Thoracic aorta (tissue), 2 donors: ENCODE results near the gene CDKN2AIP. TPM values are rescaled to one million over a fixed set of nuclear protein-coding genes. Genes with fewer than 3 reads are reported as not detected.
A peak's percentile ranks its signal among the peaks of the same experiment; 100 is the strongest.
"Not testable (repeated sequence)": the region's sequence is repeated elsewhere in the genome, so short reads cannot be mapped to it uniquely, and the experiment has no call there.

Source experiments
- ATAC-seq: fragments of 150-250 bp; one replicate; pipeline ENCODE4 v1.8.0; 2017; ENCODE audit warnings: low read depth; ENCODE audit not compliant: insufficient number of reproducible peaks, low FRiP score
- DNase-seq: peaks from one replicate; pipeline ENCODE4 v3.0.0-alpha.2; 2020; ENCODE audit warnings: low spot score
- H3K27ac ChIP-seq, 2 donors: fragments of 200-600 bp; sonication (generic); 1 replicate in 1 of 2; 2 replicates in 1 of 2; pipeline ENCODE4 v1.5.1; 2016; ENCODE audit warnings: mild to moderate bottlenecking in 2 of 2, moderate library complexity in 2 of 2
- H3K27me3 ChIP-seq: fragments of 200-600 bp; sonication (generic); replicated peaks from 2 replicates; pipeline ENCODE4 v1.6.0; 2016; ENCODE audit warnings: mild to moderate bottlenecking; ENCODE audit not compliant: insufficient read depth
- H3K36me3 ChIP-seq: fragments of 200-600 bp; sonication (generic); one replicate; pipeline ENCODE4 v1.5.1; 2016
- H3K4me1 ChIP-seq, 2 donors: fragments of 200-600 bp; sonication (generic); 1 replicate in 1 of 2; 2 replicates in 1 of 2; pipeline versions ENCODE4 v1.5.1 to v1.6.0; 2016; ENCODE audit warnings: low read depth in 2 of 2, mild to moderate bottlenecking in 1 of 2; ENCODE audit not compliant: control insufficient read depth in 1 of 2
- H3K4me3 ChIP-seq: fragments of 200-600 bp; sonication (generic); 2 replicates; pipeline ENCODE4 v1.5.1; 2016; ENCODE audit warnings: mild to moderate bottlenecking
- H3K9me3 ChIP-seq: fragments of 200-600 bp; sonication (generic); 2 replicates; pipeline ENCODE4 v1.5.1; 2016
- total RNA-seq, 2 donors: library from RNA; depleted of rRNA; stranded (reverse); fragments of >200 nt; gene quantifications; one replicate each; pipeline versions ENCODE4 v1.1.0 to v1.2.3, GENCODE V29; 2016
- TF ChIP-seq, protein P1 (sequence below): fragments of 200-600 bp; sonication (generic); IDR thresholded peaks from one replicate; pipeline ENCODE4 v1.5.1; 2019; ENCODE audit warnings: antibody characterized with exemption

Gene CDKN2AIP
- total RNA-seq, 2 donors from 2014 or later: 12.9 to 20.5 TPM

DNA sequence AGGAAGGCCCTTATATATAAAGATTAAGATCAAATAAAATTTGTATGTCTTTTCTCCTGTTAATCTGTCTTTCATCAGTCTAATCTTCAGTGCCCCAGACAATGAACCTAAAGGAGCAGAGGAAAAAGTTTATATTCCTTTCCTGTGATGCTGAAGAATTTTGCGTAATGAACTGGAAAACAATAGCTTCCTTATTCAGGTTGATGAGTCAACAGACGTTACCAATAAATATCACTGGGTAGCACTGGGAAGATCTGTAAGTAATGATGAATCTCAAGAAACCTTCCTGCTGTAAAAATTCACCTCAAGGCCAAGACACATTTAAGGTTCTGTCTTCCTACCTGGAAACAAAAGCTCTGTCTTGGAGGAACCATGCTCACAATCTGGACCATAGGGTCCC is 25.5 kb downstream of the CDKN2AIP start:
- Histone ChIP-seq H3K4me3 (no peak overlapping the region), H3K27me3 (no peaks in the 10 kb centered on the region), H3K27ac (no peak overlapping the region), H3K36me3 (no peaks in the 10 kb centered on the region), H3K9me3 (no peaks in the 10 kb centered on the region), H3K4me1 (no peaks in the 10 kb centered on the region)
- DNase-seq (no peak), ATAC-seq (no peak)
- TF ChIP-seq, protein P1, sequence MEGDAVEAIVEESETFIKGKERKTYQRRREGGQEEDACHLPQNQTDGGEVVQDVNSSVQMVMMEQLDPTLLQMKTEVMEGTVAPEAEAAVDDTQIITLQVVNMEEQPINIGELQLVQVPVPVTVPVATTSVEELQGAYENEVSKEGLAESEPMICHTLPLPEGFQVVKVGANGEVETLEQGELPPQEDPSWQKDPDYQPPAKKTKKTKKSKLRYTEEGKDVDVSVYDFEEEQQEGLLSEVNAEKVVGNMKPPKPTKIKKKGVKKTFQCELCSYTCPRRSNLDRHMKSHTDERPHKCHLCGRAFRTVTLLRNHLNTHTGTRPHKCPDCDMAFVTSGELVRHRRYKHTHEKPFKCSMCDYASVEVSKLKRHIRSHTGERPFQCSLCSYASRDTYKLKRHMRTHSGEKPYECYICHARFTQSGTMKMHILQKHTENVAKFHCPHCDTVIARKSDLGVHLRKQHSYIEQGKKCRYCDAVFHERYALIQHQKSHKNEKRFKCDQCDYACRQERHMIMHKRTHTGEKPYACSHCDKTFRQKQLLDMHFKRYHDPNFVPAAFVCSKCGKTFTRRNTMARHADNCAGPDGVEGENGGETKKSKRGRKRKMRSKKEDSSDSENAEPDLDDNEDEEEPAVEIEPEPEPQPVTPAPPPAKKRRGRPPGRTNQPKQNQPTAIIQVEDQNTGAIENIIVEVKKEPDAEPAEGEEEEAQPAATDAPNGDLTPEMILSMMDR: no peak

DNA sequence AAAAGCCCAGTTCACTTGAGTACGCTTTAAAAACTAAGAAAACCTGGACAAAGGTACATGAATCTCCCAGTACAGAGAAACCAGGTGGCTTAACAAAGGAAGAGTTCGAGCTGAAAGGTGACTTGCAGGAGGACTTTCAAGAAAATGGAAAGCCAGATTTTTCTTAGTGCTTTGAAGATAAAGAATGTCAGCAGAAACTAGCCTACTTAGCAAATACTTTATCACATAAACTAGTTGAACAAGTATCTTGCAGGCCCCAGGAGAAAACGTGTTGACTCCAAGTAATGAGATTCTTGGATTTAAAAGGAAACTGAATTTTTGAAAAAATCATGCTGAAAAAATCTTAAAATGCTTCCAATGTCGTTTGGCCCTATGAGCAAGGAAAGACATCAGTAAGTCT is 26.4 kb downstream of the CDKN2AIP start:
- no peak for ATAC-seq
- no peaks in the 10 kb centered on the region for H3K4me1 ChIP-seq
- TF ChIP-seq, protein P1: no peak
- H3K9me3 ChIP-seq: no peaks in the 10 kb centered on the region
- H3K4me3 ChIP-seq: no peak overlapping the region
- DNase-seq: no peak
- no peak overlapping the region for H3K27ac ChIP-seq
- H3K36me3 ChIP-seq: no peaks in the 10 kb centered on the region
- no peaks in the 10 kb centered on the region for H3K27me3 ChIP-seq

DNA sequence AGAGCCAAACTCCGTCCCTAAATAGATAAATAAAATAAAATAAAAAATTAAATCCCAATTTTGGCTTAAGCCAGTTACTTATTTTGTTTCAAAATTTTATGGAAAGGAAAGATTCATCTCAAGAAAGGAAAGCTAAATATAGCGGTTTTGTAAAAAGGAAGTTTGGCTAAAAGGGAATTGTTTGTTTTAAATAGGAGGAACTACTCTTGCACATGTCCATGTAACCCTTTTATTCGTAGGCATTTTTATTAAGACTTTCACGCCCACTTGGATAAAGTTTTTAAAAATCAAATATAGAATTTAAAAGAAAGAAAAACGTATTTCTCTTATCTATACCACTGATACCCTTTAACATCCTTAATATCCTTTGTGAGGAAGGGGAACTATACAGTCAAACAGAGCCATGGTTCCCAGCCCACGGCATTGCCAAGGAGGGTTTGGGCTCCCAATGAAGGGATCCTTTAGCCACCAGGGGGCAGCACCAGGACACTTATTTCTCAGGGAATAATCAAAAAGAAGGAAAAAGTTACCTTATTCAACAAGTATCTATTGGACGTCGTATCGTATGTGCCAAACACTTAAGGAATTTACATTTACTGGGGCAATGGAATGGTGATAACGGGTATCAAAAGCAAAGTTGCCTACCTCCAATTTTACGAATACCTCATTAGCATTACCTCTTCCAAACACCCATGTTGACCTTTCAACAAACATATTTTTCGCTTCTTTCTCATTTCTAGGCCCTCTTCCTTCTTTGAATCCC is 27.7 kb downstream of the CDKN2AIP start:
- H3K4me3 ChIP-seq: peak overlapping the region; percentile 47
- ATAC-seq (peak; percentile 36), DNase-seq (peak; percentile 67)
- H3K27me3 ChIP-seq: no peaks in the 10 kb centered on the region
- no peaks in the 10 kb centered on the region for H3K9me3 ChIP-seq
- TF ChIP-seq, protein P1: peak; percentile 88
- no peaks in the 10 kb centered on the region for H3K36me3 ChIP-seq
- no peak overlapping the region for H3K27ac ChIP-seq
- no peaks in the 10 kb centered on the region for H3K4me1 ChIP-seq

DNA sequence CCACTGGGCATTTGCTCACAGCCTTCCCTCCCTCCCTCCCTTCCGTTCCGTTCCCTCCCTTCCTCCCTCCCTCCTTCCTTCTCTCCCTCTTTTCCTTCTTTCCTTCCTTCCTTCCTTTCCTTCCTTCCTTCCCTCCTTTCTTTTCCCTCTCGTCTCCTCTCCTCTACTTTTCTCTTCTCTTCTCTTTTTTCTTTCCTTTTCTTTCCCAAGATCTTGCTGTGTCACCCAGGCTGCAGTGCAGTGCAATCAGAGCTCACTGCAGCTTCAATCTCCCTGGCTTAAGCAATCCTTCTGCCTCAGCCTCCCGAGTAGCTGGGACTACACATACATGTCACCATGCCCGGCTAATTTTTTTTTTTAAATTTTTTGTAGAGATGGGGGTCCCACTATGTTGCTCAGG is 33.7 kb downstream of the CDKN2AIP start:
- ATAC-seq (no peak), DNase-seq (no peak)
- Histone ChIP-seq H3K36me3 (no peaks in the 10 kb centered on the region), H3K4me1 (no peaks in the 10 kb centered on the region), H3K4me3 (no peak overlapping the region), H3K9me3 (no peaks in the 10 kb centered on the region), H3K27ac (no peak overlapping the region), H3K27me3 (no peaks in the 10 kb centered on the region)
- TF ChIP-seq, protein P1: no peak

DNA sequence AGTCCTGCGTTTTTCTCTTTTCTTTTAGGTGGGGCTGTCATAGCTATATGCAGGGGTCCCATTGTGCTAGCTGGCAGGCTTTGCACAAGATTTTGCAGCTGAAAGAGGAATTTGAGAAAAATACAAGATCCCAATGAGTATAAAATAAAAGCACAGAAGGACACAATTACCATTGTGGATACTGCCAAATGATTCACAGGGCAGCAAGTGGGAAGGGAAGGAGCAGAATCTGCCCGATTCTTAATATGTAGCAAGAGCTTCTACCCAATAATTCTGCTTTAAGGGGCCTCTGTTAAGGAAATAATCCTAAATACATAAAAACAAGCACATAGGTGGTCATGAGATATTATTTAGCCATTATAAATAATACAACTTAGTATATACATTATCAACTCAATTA is 34.5 kb downstream of the CDKN2AIP start:
- H3K27ac ChIP-seq: no peak overlapping the region
- no peak for ATAC-seq
- TF ChIP-seq, protein P1: no peak
- DNase-seq: no peak
- H3K27me3 ChIP-seq: no peaks in the 10 kb centered on the region
- H3K4me3 ChIP-seq: no peak overlapping the region
- H3K9me3 ChIP-seq: no peaks in the 10 kb centered on the region
- no peaks in the 10 kb centered on the region for H3K4me1 ChIP-seq
- no peaks in the 10 kb centered on the region for H3K36me3 ChIP-seq

DNA sequence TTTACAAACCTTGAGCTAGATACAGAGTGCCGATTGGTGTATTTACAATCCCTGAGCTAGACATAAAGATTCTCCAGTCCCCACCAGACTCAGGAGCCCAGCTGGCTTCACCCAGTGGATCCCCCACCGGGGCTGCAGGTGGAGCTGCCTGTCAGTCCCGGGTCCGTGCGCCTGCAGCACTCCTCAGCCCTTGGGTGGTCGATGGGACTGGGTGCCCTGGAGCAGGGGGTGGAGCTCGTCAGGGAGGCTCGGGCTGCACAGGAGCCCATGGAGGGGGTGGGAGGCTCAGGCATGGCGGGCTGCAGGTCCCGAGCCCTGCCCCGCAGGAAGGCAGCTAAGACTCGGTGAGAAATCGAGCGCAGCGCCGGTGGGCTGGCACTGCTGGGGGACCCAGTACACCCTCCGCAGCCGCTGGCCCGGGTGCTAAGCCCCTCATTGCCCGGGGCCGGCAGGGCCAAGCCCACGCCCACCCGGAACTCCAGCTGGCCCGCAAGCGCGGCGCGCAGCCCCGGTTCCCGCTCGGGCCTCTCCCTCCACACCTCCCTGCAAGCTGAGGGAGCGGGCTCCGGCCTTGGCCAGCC is 38.2 kb downstream of the CDKN2AIP start:
- H3K4me3 ChIP-seq: not testable (repeated sequence)

More for the DNA sequence above, 38.2 kb downstream of the CDKN2AIP start:
- not testable (repeated sequence) for DNase-seq, H3K36me3 ChIP-seq, ATAC-seq, H3K27ac ChIP-seq, H3K4me1 ChIP-seq, H3K9me3 ChIP-seq, H3K27me3 ChIP-seq
